ENCODE measurements around the gene HILPDA. TPM values are rescaled to one million over a fixed set of nuclear protein-coding genes. Genes with fewer than 3 reads are reported as not detected.
A peak's percentile ranks its signal among the peaks of the same experiment; 100 is the strongest.

Gene HILPDA
- total RNA-seq, 1 donor: 13.8 TPM

DNA sequence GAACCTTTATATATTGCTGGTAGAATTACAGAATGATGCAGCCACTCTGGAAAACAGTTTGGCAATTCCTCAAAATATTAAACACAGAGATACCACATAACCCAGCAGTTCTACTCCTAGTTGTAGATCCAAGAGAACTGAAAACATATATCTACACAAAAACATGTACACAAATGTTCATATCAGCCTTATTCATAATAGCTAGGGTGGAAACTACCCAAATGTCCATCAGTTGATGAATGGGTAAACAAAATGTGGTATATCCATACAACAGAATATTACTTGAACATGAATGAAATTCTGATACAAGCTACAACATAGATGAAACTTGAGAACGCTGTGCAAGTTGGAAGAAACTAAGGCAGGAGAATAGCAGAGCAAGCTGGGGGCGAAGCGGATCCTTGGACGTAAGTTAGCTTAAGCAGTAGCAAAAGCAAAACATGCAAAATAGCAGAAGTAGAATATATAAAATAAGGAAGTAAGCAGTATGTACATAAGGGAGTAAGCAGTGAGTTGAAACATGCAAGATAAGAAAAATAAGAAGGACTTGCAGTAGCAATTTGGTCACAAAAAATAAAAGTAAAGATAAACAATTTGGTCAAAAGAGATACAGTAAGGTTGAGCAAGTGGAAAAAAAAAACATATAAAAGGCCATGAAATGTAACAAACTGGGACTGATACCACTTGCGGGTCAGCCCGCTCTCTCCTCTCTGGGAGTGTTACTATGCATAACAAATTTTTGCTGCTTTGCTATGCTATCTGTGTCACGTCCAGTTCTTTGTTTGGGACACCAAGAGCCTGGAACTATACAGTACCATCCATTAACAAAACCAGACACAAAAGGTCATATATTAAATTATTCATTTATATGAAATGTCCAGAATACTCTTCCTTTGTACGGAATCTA, 18.0 kb upstream of the HILPDA start:
- no peaks in the 10 kb centered on the region for H3K4me1 ChIP-seq (ENCODE audit: insufficient read depth, low read length)
- no peaks in the 10 kb centered on the region for H3K36me3 ChIP-seq (ENCODE audit: insufficient read depth, low read length)
- peaks cover 2% of the 10 kb centered on the region for H3K27me3 ChIP-seq (ENCODE audit: insufficient read depth, low read length)
- no peak overlapping the region for H2AFZ ChIP-seq (ENCODE audit: low read length)
- H3K9me3 ChIP-seq (ENCODE audit: low read depth, low read length): no peaks in the 10 kb centered on the region
- TF ChIP-seq, protein P1, sequence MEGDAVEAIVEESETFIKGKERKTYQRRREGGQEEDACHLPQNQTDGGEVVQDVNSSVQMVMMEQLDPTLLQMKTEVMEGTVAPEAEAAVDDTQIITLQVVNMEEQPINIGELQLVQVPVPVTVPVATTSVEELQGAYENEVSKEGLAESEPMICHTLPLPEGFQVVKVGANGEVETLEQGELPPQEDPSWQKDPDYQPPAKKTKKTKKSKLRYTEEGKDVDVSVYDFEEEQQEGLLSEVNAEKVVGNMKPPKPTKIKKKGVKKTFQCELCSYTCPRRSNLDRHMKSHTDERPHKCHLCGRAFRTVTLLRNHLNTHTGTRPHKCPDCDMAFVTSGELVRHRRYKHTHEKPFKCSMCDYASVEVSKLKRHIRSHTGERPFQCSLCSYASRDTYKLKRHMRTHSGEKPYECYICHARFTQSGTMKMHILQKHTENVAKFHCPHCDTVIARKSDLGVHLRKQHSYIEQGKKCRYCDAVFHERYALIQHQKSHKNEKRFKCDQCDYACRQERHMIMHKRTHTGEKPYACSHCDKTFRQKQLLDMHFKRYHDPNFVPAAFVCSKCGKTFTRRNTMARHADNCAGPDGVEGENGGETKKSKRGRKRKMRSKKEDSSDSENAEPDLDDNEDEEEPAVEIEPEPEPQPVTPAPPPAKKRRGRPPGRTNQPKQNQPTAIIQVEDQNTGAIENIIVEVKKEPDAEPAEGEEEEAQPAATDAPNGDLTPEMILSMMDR (IDR thresholded peaks at IDR 0.05; ENCODE audit: extremely low read depth, low read depth, low read length): no peak
- H3K27ac ChIP-seq (ENCODE audit: low read depth, low read length): no peak overlapping the region
- no peak for DNase-seq (ENCODE audit: insufficient read length, low spot score, missing footprints)
- no peak overlapping the region for H3K4me2 ChIP-seq (ENCODE audit: insufficient read depth, low read length)
- H3K79me2 ChIP-seq (ENCODE audit: insufficient read depth, low read length): no peaks in the 10 kb centered on the region
- no peak overlapping the region for H3K4me3 ChIP-seq (ENCODE audit: insufficient read depth, low read length)
- H4K20me1 ChIP-seq (ENCODE audit: insufficient read depth, low read length): no peaks in the 10 kb centered on the region

DNA sequence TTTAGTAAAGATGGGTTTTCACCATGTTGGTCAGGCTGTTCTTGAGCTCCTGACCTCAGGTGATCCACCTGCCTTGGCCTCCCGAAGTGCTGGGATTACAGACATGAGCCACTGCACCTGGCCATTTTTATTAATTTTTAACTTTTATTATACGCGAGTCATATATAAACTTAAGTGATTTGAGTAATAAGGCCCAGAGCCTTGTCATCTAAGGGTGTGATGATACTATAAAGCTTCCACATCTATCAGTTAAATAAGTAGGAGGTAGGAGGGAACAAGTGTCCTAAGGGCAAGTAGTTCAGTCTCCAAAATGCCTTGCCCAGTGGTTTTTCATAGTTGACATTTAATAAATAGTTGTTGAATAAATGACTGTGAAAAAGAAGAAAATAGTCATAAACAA, 13.3 kb upstream of the HILPDA start:
- TF ChIP-seq, protein P1 (IDR thresholded peaks at IDR 0.05; ENCODE audit: extremely low read depth, low read depth, low read length): no peak
- Histone ChIP-seq H3K27ac (ENCODE audit: low read depth, low read length) (no peak overlapping the region), H3K79me2 (ENCODE audit: insufficient read depth, low read length) (no peaks in the 10 kb centered on the region), H3K4me1 (ENCODE audit: insufficient read depth, low read length) (no peaks in the 10 kb centered on the region), H2AFZ (ENCODE audit: low read length) (no peak overlapping the region), H4K20me1 (ENCODE audit: insufficient read depth, low read length) (no peaks in the 10 kb centered on the region), H3K36me3 (ENCODE audit: insufficient read depth, low read length) (no peaks in the 10 kb centered on the region), H3K9me3 (ENCODE audit: low read depth, low read length) (no peaks in the 10 kb centered on the region), H3K27me3 (ENCODE audit: insufficient read depth, low read length) (no peaks in the 10 kb centered on the region), H3K4me3 (ENCODE audit: insufficient read depth, low read length) (no peak overlapping the region), H3K4me2 (ENCODE audit: insufficient read depth, low read length) (no peak overlapping the region)
- no peak for DNase-seq (ENCODE audit: insufficient read length, low spot score, missing footprints)

DNA sequence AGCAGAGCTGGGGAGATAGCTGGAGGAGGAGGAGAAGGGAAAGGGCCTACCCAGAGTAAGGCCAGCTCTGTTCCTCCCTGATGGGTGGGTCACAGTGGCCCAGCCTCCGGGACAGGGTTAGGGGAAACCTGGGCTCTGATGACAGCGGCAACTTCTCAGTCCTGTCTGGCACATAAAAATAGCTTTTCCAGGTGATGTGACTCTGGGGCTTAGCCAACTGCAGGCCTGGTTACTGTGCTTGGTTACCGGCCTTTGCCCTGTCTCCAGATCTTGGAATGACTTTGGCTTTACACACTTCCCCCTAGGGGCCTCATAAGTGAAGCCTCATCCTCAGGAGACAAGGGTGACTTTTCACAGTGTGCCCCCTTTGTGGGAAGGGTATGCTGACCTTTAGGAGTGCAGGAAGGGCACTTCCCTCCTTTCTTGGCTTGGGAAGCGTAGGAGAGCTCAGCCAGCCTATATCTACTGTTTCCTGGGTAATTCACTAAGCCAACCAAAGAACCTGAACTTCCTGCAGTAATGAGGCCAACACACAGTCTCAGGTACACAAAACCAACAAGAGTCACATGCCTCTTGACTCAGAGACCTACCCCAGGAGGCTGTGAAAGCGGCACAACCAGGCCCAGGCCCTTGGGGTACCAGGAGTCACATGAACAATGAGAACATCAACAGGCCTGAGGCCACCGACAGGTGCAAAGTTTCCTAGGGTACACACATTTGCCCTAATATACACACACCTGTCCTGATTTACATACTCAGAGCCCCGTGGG, 11.7 kb upstream of the HILPDA start:
- no peaks in the 10 kb centered on the region for H3K4me1 ChIP-seq (ENCODE audit: insufficient read depth, low read length)
- H3K27ac ChIP-seq (ENCODE audit: low read depth, low read length): no peak overlapping the region
- H3K9me3 ChIP-seq (ENCODE audit: low read depth, low read length): no peaks in the 10 kb centered on the region
- TF ChIP-seq, protein P1 (IDR thresholded peaks at IDR 0.05; ENCODE audit: extremely low read depth, low read depth, low read length): no peak
- H3K36me3 ChIP-seq (ENCODE audit: insufficient read depth, low read length): no peaks in the 10 kb centered on the region
- H4K20me1 ChIP-seq (ENCODE audit: insufficient read depth, low read length): no peaks in the 10 kb centered on the region
- H3K4me2 ChIP-seq (ENCODE audit: insufficient read depth, low read length): no peak overlapping the region
- no peak for DNase-seq (ENCODE audit: insufficient read length, low spot score, missing footprints)
- no peaks in the 10 kb centered on the region for H3K27me3 ChIP-seq (ENCODE audit: insufficient read depth, low read length)
- no peaks in the 10 kb centered on the region for H3K79me2 ChIP-seq (ENCODE audit: insufficient read depth, low read length)
- no peak overlapping the region for H2AFZ ChIP-seq (ENCODE audit: low read length)
- no peak overlapping the region for H3K4me3 ChIP-seq (ENCODE audit: insufficient read depth, low read length)

DNA sequence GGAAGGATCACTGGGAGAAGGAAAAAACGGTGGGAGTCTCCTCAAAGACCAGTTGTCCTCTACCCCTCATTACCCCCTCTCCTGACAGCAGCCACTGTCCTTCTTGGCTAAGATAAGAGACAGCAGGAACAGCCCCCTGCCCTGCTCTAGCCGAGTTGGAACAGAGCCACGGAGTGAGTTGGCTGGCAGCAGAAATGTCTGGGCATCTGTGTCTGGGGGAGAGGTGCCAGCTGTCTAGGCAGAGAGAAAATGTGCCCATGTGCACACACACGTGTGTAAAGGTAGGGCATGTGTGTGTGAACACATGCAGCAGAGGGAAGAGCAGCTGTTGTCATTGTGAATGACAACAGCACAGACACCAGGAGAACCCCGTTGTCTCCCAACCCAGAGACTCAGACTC, 9.4 kb upstream of the HILPDA start:
- peak overlapping the region; percentile 26 for H2AFZ ChIP-seq (ENCODE audit: low read length)

More for the DNA sequence above, 9.4 kb upstream of the HILPDA start:
- TF ChIP-seq, protein P1 (IDR thresholded peaks at IDR 0.05; ENCODE audit: extremely low read depth, low read depth, low read length): no peak
- no peaks in the 10 kb centered on the region for H4K20me1 ChIP-seq (ENCODE audit: insufficient read depth, low read length)
- H3K36me3 ChIP-seq (ENCODE audit: insufficient read depth, low read length): no peaks in the 10 kb centered on the region
- DNase-seq (ENCODE audit: insufficient read length, low spot score, missing footprints): no peak
- H3K4me2 ChIP-seq (ENCODE audit: insufficient read depth, low read length): no peak overlapping the region
- H3K4me1 ChIP-seq (ENCODE audit: insufficient read depth, low read length): no peaks in the 10 kb centered on the region
- no peaks in the 10 kb centered on the region for H3K79me2 ChIP-seq (ENCODE audit: insufficient read depth, low read length)
- no peak overlapping the region for H3K27ac ChIP-seq (ENCODE audit: low read depth, low read length)
- H3K4me3 ChIP-seq (ENCODE audit: insufficient read depth, low read length): no peak overlapping the region
- no peaks in the 10 kb centered on the region for H3K27me3 ChIP-seq (ENCODE audit: insufficient read depth, low read length)
- no peaks in the 10 kb centered on the region for H3K9me3 ChIP-seq (ENCODE audit: low read depth, low read length)

Measured in osteoblast (primary cell).